Retinal pigment epithelial cell (primary cell): ENCODE measurements around the gene ATF6.

Experiments used
- DNase-seq: peaks from one replicate; pipeline ENCODE4 v3.0.0-alpha.2; 2010; ENCODE audit warnings: low read depth
- H3K4me3 ChIP-seq: 2 replicates; pipeline ENCODE4 v1.5.1; 2011; ENCODE audit warnings: mild to moderate bottlenecking, low read length, control low read depth, moderate library complexity
- TF ChIP-seq, protein P1 (sequence below): conservative IDR thresholded peaks from 2 replicates; pipeline ENCODE4 v1.5.1; 2011; ENCODE audit warnings: low read depth, low read length, control low read depth, inconsistent platforms

The ATF6 gene

DNA sequence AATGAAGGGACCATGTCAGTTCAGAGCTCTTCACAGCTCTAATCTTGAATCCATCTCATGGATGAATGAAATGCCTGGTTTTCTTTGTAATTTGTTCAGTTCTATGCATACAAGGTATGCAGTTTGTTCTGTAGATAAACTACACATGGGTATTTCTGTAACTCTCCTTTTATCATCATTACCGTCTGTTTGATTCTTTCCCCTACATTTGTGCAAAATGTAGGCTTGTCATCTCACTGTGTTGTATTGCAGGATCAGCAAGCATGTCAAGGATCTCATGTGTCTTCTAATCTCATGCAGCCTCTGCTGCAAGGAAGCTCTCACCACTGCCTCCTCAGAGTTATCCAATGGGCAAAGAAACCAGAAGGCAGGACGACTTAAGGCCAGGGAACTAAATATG is 178.3 kb downstream of the ATF6 start:
- no peak for DNase-seq
- H3K4me3 ChIP-seq, result no peak overlapping the region
- TF ChIP-seq, protein P1, sequence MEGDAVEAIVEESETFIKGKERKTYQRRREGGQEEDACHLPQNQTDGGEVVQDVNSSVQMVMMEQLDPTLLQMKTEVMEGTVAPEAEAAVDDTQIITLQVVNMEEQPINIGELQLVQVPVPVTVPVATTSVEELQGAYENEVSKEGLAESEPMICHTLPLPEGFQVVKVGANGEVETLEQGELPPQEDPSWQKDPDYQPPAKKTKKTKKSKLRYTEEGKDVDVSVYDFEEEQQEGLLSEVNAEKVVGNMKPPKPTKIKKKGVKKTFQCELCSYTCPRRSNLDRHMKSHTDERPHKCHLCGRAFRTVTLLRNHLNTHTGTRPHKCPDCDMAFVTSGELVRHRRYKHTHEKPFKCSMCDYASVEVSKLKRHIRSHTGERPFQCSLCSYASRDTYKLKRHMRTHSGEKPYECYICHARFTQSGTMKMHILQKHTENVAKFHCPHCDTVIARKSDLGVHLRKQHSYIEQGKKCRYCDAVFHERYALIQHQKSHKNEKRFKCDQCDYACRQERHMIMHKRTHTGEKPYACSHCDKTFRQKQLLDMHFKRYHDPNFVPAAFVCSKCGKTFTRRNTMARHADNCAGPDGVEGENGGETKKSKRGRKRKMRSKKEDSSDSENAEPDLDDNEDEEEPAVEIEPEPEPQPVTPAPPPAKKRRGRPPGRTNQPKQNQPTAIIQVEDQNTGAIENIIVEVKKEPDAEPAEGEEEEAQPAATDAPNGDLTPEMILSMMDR, result no peak

DNA sequence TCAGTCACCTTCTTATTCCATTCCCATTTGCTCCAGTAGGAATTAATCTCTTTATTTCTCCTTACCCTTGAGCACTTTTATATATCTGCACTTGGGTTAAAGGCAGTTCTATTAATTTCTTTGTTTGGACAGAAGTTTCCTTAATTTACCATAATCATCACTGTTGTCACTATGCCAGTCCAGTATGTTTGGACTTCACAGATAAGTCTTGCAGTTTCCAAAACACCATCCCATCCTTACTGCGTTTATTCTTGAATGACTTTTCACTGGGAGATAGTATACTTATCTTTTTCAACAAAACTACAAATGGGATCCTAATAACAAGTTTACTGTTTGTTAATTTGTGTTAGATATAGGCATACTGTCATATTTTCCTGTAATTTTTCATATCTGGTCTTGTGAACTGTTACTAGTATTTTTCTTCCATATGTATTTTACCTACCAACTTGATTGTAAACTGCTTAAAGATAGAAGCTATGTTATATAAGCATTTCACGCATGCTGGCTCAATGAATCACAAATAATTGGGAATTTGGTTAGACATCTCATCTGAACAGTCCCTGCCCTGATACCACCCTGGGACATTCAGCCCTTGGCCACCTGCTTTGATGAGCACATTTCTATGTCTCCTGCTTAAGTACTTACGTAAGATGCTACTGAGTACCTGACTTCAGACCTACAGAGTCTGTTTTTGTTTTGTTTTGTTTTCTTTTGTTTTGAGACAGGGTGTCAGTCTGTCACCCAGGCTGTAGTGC is 179.4 kb downstream of the ATF6 start:
- DNase-seq, result no peak
- no peak overlapping the region for H3K4me3 ChIP-seq
- TF ChIP-seq, protein P1, result no peak

DNA sequence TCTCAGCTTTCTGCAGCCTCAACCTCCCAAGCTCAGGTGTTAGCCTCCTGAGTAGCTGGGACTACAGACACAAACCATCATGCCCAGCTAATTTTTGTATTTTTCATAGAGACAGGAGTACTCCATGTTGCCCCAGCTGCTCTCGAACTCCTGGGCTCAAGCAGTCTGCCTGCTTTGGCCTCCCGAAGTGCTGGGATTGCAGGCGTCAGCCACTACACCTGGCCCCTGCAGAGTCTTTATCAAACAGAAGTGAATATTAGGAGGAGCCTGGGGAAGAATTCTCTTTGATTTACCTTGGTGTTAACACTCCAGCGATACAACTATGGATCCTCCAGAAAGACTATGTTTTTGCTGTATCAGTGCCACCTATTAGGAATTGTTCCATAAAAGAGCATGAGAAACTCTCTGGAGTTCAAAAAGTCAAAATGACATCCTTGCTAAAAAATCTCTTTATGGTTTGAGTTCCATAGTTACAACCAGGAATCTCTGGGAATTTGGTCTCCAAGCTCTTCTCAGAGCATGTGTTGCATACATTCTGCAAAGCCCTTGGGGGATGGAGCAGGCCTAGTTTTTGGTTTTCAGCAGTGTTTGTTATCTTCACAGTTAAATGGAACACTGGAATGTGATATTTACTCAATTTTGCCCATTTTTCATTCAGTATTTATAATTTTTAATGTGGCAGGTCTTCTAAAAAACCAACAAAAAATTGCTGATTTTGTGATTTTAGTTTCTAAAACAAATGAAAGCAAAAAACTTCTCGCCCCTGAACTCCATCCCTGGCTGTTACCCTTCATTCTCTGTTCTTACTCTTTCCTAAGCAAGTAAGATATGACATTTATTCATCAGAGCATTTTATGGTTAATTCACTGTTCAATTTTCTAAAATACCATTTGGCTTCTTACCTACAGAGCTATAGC is 180.2 kb downstream of the ATF6 start:
- DNase-seq, result no peak
- TF ChIP-seq, protein P1, result no peak
- no peak overlapping the region for H3K4me3 ChIP-seq

DNA sequence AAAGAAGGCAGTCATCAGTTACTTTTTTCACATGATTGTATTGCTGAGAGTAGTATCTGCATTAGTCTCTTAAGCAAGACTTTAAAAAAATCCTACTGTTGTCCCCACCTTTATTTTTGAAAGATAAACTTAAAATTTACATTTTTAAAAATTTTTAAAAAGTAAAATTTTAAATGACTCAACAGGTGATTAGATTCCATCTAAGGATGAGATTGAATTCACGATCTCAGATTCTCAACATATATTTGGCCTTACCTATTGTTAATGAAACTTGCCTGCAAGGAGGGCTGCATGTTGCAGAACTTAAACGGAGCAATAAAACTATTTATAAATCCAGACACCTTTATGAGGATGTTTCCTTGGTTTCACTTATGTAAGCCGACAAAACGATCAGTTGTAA is 182.3 kb downstream of the ATF6 start:
- DNase-seq, result no peak
- H3K4me3 ChIP-seq, result no peak overlapping the region
- TF ChIP-seq, protein P1, result no peak

DNA sequence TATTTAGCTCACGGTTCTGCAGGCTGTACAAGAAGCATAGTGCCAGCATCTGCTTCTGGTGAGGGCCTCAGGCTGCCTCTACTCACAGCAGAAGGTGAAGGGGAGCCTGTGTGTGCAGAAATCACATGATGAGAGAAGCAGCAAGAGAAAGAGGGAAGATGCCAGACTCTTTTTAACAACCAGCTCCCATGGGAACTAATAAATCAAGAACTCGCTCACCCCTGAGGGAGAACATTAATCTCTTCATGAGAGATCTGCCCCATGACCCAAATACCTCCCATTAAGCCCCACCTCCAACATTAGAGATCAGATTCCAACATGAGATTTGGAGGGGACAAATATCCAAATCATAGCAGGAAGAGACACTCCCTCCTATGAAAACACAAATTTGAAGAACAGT is 183.4 kb downstream of the ATF6 start:
- no peak for DNase-seq
- TF ChIP-seq, protein P1, result no peak
- no peak overlapping the region for H3K4me3 ChIP-seq

DNA sequence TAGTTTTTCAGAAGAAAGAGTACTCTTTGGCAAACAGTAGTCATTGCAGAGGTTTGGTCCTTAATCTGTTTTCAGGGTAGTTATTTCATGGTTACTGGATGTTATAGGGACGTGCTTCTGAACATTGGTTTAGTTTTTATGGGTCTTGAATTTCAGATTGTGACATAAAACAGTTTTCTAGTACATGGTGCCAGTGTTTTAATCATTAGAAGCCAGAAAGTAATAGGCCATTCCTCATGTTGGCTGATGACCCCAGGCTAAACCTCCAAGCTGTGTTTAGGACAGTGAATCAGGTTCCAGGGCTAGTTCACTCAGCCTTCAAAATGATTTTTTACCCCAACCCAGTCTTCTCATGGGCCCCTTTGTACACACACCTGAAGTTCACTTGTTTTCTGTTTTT is 184.3 kb downstream of the ATF6 start:
- no peak for DNase-seq

More for the DNA sequence above, 184.3 kb downstream of the ATF6 start:
- no peak overlapping the region for H3K4me3 ChIP-seq
- TF ChIP-seq, protein P1, result no peak
